GM10847 (cell line): ENCODE results near the gene DHCR7.

Experiments
- POLR2A ChIP-seq: IDR thresholded peaks from 2 replicates; pipeline ENCODE4 v1.6.1; 2011; ENCODE audit not compliant: insufficient read length; ENCODE audit errors: extremely low read depth

The DHCR7 gene, protein sequence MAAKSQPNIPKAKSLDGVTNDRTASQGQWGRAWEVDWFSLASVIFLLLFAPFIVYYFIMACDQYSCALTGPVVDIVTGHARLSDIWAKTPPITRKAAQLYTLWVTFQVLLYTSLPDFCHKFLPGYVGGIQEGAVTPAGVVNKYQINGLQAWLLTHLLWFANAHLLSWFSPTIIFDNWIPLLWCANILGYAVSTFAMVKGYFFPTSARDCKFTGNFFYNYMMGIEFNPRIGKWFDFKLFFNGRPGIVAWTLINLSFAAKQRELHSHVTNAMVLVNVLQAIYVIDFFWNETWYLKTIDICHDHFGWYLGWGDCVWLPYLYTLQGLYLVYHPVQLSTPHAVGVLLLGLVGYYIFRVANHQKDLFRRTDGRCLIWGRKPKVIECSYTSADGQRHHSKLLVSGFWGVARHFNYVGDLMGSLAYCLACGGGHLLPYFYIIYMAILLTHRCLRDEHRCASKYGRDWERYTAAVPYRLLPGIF

DNA sequence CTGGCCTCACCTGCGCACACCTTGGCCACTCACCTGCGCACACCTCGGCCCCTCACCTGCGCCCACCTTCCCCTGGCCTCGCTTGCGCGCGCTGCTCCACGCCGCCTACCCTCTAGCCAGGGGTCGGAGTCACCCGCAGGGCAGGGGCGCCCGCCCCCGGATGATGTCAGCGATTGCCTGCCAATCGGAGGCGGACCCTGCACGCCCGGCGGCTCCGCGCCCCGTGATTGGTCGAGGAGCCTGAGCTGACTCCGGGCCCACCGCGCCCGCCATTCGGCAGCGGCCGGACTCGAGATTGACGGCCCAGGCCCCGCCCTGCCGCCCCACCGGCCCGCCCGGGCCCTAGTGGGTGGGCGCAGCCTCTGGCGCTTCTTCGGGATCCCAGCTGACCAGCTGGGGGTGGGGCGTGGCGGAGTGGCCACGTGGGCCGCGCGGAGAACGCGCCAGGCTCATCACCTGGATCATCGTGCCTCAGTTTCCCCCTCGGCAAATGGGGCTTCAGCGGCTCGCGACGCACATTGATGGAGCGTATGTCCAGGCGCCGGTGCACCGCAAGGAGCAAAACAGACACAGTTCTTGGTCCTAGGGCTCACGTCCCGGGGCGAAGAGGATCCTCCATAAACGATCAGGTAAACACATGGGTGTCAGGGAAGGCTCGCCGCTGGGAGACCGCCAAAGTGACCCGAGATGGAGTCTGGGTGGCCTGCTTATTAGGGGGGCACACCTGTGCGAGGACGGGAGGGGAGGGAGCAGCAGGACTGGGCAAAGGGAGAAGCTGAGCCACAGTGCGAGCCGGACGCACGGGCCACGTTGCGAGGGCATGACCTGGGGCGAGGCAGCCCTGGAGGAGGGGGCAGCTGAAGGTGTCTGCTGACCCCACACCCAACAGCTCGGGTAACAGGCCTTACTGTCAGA is at the start of gene DHCR7:
DHCR7 (minus strand) TSS at position 137 of the 915 bp plus-strand sequence. CDS start 3,441 bp downstream, outside the sequence.
- peak; percentile 73 for TF ChIP-seq POLR2A

GRCh38 chr11:71496421-71496820 is 48.2 kb upstream of the DHCR7 start:
- no peak for TF ChIP-seq POLR2A

- TF ChIP-seq POLR2A: no peak
Observed at GRCh38 chr11:71495286-71496230, 47.4 kb upstream of the DHCR7 start.

GRCh38 chr11:71491940-71492339 is 43.7 kb upstream of the DHCR7 start:
- no peak for TF ChIP-seq POLR2A

- TF ChIP-seq POLR2A: no peak
Observed at GRCh38 chr11:71491531-71491930, 43.3 kb upstream of the DHCR7 start.

DNA sequence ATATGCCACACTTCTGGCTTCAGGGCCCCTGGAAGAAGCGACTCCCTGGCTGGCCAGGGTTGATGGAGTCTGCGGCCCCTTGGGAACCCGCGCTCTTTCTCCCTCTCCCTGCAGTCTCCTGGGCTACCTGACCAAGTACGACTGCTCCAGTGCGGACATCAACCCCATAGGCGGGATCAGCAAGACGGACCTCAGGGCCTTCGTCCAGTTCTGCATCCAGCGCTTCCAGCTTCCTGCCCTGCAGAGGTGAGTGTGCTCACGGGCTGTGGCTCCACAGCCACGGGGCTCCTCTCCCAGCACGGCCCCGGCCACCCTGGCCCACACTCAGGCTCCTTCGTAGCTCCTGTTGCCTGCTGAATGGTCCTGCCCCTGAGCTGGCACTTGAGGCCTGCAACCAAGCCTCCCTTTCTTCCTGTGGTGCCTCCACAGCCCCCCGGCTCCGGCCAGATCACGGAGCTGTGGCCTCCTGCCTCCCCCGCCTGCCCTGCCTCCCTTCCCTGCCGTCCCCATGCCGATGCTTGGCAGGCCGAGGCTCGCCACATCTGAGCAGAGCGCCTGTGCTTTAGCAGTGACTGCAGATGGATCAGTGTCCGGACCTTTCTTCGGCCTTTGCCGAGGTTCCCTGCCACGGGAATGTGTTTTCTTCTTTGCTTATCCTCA is 42.7 kb upstream of the DHCR7 start:
- TF ChIP-seq POLR2A: no peak

DNA sequence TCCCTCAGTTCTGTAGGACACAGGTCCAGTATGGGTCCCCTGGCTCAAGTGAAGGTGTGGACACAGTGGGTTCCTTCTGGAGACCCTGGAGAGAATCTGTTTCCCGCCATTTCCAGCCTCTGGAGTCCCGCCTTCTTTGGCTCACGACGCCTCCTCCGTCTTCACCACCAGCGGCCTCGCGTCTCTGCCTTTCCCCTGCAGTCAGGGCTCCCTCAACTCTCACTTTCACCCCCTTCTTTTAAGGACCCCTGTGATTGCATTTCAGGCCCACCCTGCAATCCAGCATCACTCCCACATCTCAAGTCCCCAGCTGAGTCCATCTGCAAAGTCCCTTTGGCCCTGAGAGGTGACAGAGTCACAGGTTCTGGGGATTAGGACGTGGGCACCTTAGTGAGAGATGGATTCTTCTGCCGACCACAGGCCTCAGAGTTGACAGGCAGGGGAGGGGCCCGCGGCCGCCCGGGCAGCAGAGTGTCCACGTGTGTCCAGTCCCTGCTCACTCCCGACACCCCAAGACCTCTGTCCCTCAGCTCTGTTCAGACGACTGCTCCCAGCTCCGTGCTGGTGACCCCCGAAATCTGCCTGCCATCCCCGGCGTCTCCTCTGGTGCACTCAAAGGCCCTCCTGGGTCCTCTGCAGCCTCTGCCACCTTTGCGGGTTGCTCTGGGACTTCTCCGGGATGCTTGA is 42.0 kb upstream of the DHCR7 start:
- TF ChIP-seq POLR2A: no peak

DNA sequence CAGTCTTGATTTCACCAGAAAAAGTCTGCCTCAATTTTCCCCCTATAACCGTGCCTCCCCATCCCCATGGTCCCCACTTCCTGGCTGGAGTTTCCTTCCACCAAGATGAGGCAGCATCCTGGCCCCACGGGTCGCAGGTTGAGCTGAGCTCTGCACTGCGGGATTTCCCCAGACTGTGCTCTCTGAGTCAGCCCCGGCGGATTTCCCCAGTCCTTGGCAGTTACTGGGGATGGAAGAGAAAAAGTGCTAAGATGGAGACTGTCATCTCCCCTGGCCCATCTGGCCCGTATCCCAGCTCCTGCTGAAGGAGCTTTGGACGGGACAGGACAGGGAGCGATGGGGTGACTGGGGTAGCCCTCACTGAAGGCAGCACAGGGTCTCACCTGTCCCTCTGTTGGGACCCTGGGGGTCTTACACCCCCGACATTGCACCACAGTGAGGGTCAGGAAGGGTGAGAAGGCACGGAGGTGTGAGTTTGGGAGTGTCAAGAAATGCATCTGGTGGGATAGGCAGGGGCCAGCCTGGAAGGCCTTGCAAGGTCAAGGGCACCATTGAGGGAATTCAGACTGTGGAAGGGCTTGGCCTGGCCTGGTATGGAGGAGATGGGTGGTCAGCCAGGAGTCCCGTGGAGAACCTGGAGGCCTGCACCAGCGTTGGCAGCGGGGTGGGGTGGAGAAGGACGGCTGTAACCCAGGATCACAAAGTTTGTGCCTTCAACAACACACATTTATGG is 41.3 kb upstream of the DHCR7 start:
- TF ChIP-seq POLR2A: no peak

- no peak for TF ChIP-seq POLR2A
Observed at GRCh38 chr11:71488681-71489270, 40.6 kb upstream of the DHCR7 start.

- TF ChIP-seq POLR2A: no peak
Observed at GRCh38 chr11:71486320-71486719, 38.1 kb upstream of the DHCR7 start.

DNA sequence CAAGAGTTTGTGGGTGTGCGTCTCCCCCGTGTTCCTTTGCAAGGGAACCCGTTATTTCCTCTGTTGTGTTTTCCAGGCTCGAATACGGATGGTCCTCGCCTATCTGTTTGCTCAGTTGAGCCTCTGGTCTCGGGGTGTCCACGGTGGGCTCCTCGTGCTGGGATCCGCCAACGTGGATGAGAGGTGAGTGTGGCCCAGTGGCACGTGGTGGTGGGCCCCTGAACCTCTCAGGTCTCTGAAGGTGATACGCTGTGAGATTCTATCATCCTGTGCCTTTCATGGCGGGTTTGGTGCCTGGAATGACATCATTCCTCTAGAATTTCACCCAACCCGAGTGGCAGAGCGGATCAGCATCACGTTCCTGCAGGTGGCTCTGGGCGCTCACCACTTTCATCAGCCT is 37.3 kb upstream of the DHCR7 start:
- TF ChIP-seq POLR2A: no peak

DNA sequence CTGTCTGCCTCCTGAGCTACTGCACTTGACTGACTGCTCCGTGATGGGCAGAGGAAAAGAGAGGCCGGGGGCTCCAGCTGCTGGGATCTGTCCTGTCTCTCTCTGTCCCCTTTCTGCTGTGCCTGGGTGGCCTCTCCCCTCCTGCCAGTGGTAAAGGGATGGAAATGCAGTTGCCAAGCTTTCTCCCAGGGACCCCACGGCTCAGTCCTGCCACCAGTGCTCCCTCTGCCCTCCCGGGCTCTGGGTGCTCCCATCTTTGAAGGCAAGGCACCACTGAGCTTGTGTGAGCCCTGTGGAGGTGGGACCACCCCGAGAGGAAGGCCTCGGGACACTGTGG is 36.8 kb upstream of the DHCR7 start:
- no peak for TF ChIP-seq POLR2A
